ENCODE results near the gene TMEM60.

GRCh38 chr7:77824636-77825035 is 26.4 kb upstream of the TMEM60 start:
- TF ChIP-seq CTCF (IDR thresholded peaks at IDR 0.05; ENCODE audit: low read depth, low read length): no peak
- TF ChIP-seq EZH2phosphoT487 (IDR thresholded peaks at IDR 0.05; ENCODE audit: low read depth): no peak

Data from OCI-LY3 (cell line).